ENCODE measurements around the gene USP47.

USP47 gene

GRCh38 chr11:11958403-11959231 lies 116.8 kb downstream of the USP47 start:
- H3K27ac Mint-ChIP-seq = peak overlapping the region; percentile 7
- peaks cover 36% of the 10 kb centered on the region for H3K36me3 Mint-ChIP-seq (ENCODE audit: low read depth)
- no peak for DNase-seq
- peaks cover 8% of the 10 kb centered on the region for H3K4me1 Mint-ChIP-seq
- peaks cover 5% of the 10 kb centered on the region for H3K9me3 Mint-ChIP-seq
- no peak overlapping the region for H3K4me3 Mint-ChIP-seq
- no peak for TF ChIP-seq CTCF (IDR thresholded peaks at IDR 0.05)
- H3K27me3 Mint-ChIP-seq (ENCODE audit: low read depth, poor library complexity) = no peaks in the 10 kb centered on the region

- H3K27ac Mint-ChIP-seq = no peak overlapping the region
- peaks cover 29% of the 10 kb centered on the region for H3K36me3 Mint-ChIP-seq (ENCODE audit: low read depth)
- peaks cover 5% of the 10 kb centered on the region for H3K9me3 Mint-ChIP-seq
- no peaks in the 10 kb centered on the region for H3K27me3 Mint-ChIP-seq (ENCODE audit: low read depth, poor library complexity)
- H3K4me3 Mint-ChIP-seq = no peak overlapping the region
- TF ChIP-seq CTCF (IDR thresholded peaks at IDR 0.05) = no peak
- peaks cover 18% of the 10 kb centered on the region for H3K4me1 Mint-ChIP-seq
- DNase-seq = no peak
Measured at GRCh38 chr11:11959601-11960000, 117.8 kb downstream of the USP47 start.

GRCh38 chr11:11960687-11961086 lies 118.9 kb downstream of the USP47 start:
- H3K36me3 Mint-ChIP-seq (ENCODE audit: low read depth) = peaks cover 22% of the 10 kb centered on the region

GRCh38 chr11:11961399-11962028 lies 119.7 kb downstream of the USP47 start:
- no peak overlapping the region for H3K4me3 Mint-ChIP-seq
- peaks cover 5% of the 10 kb centered on the region for H3K9me3 Mint-ChIP-seq
- no peak overlapping the region for H3K27ac Mint-ChIP-seq
- DNase-seq = no peak
- no peak for TF ChIP-seq CTCF (IDR thresholded peaks at IDR 0.05)
- H3K36me3 Mint-ChIP-seq (ENCODE audit: low read depth) = peaks cover 13% of the 10 kb centered on the region
- no peaks in the 10 kb centered on the region for H3K27me3 Mint-ChIP-seq (ENCODE audit: low read depth, poor library complexity)
- H3K4me1 Mint-ChIP-seq = peaks cover 27% of the 10 kb centered on the region

More at GRCh38 chr11:11960687-11961086, 118.9 kb downstream of the USP47 start:
- no peak for TF ChIP-seq CTCF (IDR thresholded peaks at IDR 0.05)
- Mint-ChIP-seq H3K27me3 (ENCODE audit: low read depth, poor library complexity) (no peaks in the 10 kb centered on the region), H3K4me3 (no peak overlapping the region), H3K9me3 (peaks cover 5% of the 10 kb centered on the region), H3K4me1 (peaks cover 26% of the 10 kb centered on the region), H3K27ac (no peak overlapping the region)
- no peak for DNase-seq

- Mint-ChIP-seq H3K4me1 (peaks cover 27% of the 10 kb centered on the region), H3K27me3 (ENCODE audit: low read depth, poor library complexity) (no peaks in the 10 kb centered on the region), H3K4me3 (no peak overlapping the region), H3K36me3 (ENCODE audit: low read depth) (peaks cover 8% of the 10 kb centered on the region), H3K9me3 (peaks cover 5% of the 10 kb centered on the region), H3K27ac (no peak overlapping the region)
- no peak for DNase-seq
- TF ChIP-seq CTCF (IDR thresholded peaks at IDR 0.05) = no peak
Measured at GRCh38 chr11:11963067-11963466, 121.3 kb downstream of the USP47 start.
